LNCaP clone FGC (cell line): ENCODE data around the gene DHFR.

ENCODE experiments used
- DNase-seq: peaks from one replicate; pipeline ENCODE4 v3.0.0-alpha.2; 2011; ENCODE audit warnings: low read depth
- H3K4me3 ChIP-seq: 2 replicates; pipeline ENCODE4 v1.5.1; 2011; ENCODE audit warnings: mild to moderate bottlenecking, low read depth, low read length, control low read depth
- CTCF ChIP-seq: IDR thresholded peaks from 2 replicates; pipeline ENCODE4 v1.5.1; 2012; ENCODE audit warnings: mild to moderate bottlenecking; ENCODE audit not compliant: control insufficient read depth, insufficient read depth; ENCODE audit errors: extremely low read depth

The DHFR gene

GRCh38 chr5:80576383-80576782, 78.4 kb downstream of the DHFR start:
- no peak for DNase-seq
- no peak for TF ChIP-seq CTCF
- no peak overlapping the region for H3K4me3 ChIP-seq
